Psoas muscle (tissue), 8 donors: ENCODE measurements around the gene ARHGAP24. TPM values are rescaled to one million over a fixed set of nuclear protein-coding genes. Genes with fewer than 3 reads are reported as not detected.
"Not testable (repeated sequence)": the region's sequence is repeated elsewhere in the genome, so short reads cannot be mapped to it uniquely, and the experiment has no call there.

Experiments
- ATAC-seq, 4 donors: fragments of 200-7000 bp; cut with Tn5 transposase; one replicate each; pipeline ENCODE4 v1.9.1; 2020; ENCODE audit warnings: moderate library complexity in 3 of 4, mild to moderate bottlenecking in 2 of 4
- DNase-seq, 2 donors: peaks; one replicate each; pipeline ENCODE4 v3.0.0-alpha.2; 2020
- H3K27ac ChIP-seq: fragments of 200-600 bp; one replicate; pipeline ENCODE4 v1.8.0; 2022
- H3K27me3 ChIP-seq, 3 donors: fragments of 200-600 bp in 1 of 3; one replicate each; pipeline versions ENCODE4 v1.6.1 to v1.8.0; 2013 to 2022; ENCODE audit warnings: low read length in 2 of 3, mild to moderate bottlenecking in 2 of 3, moderate library complexity in 1 of 3; ENCODE audit not compliant: insufficient read depth in 3 of 3
- H3K36me3 ChIP-seq, 2 donors: fragments of 200-600 bp in 1 of 2; one replicate each; pipeline versions ENCODE4 v1.6.1 to v1.8.0; 2013 to 2022; ENCODE audit warnings: low read depth in 1 of 2, mild to moderate bottlenecking in 1 of 2, moderate library complexity in 1 of 2; ENCODE audit not compliant: insufficient read depth in 1 of 2
- H3K4me1 ChIP-seq: fragments of 200-600 bp; one replicate; pipeline ENCODE4 v1.8.0; 2022
- H3K4me3 ChIP-seq: fragments of 200-600 bp; one replicate; pipeline ENCODE4 v1.8.0; 2022; ENCODE audit warnings: mild to moderate bottlenecking
- H3K9me3 ChIP-seq: fragments of 200-600 bp; one replicate; pipeline ENCODE4 v1.8.0; 2022
- CTCF ChIP-seq: fragments of 200-600 bp; IDR thresholded peaks from one replicate; pipeline ENCODE4 v1.8.0; 2022; ENCODE audit warnings: antibody characterized with exemption
- WGBS, 3 donors: extraction: QIAGEN DNeasy Blood & Tissue Kit; methylation state at CpG; one replicate each; pipeline versions ENCODE4 v1.1.6 to v1.1.7; 2013; 5-methylcytosine and 5-hydroxymethylcytosine counted together
- intact Hi-C, 2 donors: fragments of 100-400 bp; cut with DNase I; formaldehyde crosslinking; loops; one replicate each; pipeline versions ENCODE4 v1.11.0 to v1.14.2; 2022
- polyA plus RNA-seq, 3 donors: library from polyadenylated mRNA; stranded (reverse); fragments of 200-250 nt; gene quantifications; one replicate each; pipeline ENCODE4 v1.2.3, GENCODE V29; 2013
- total RNA-seq, 4 donors: library from RNA; stranded (reverse); fragmentation: NEBNext Ultra II Directional in 2 of 4; extraction: Animal tissue kit (Norgen Biotek cat#: 25700) in 2 of 4; gene quantifications; one replicate each; pipeline versions ENCODE4 v1.2.1 to v1.2.4, GENCODE V29; 2021 to 2023
- donor health status: healthy with polysubstance abuse.
- donor health status: DM: no; HTN: no; CAD: no; lungs with moderate emphysema.
- donor health status: Bipolar disorder and iron deficiency.
- donor health status: healthy.
- donor health status: DM: yes; HTN: yes; CAD: no.
- donor health status: DM: no; HTN: no; CAD: no.
- donor health status: DM: no; HTN: no; CAD: no.
- donor health status: DM: yes; HTN: yes; CAD: no.

ARHGAP24 gene
- total and polyA plus RNA-seq, 7 donors = 2.3 to 25.7 (median 4.6) TPM

- Histone ChIP-seq H3K4me1 (no peaks in the 10 kb centered on the region), H3K9me3 (no peaks in the 10 kb centered on the region), H3K27me3 (no peaks in the 10 kb centered on the region), H3K27ac (no peak overlapping the region), H3K36me3 (no peaks in the 10 kb centered on the region), H3K4me3 (no peak overlapping the region)
- intact Hi-C loops = no loop called here
- ATAC-seq (no peak), DNase-seq (no peak)
- TF ChIP-seq CTCF = no peak
Measured at GRCh38 chr4:85901500-85901899, 426.6 kb downstream of the ARHGAP24 start.

- H3K27me3 ChIP-seq, H3K36me3 ChIP-seq, H3K4me1 ChIP-seq, DNase-seq, H3K27ac ChIP-seq, ATAC-seq, H3K9me3 ChIP-seq, intact Hi-C loops, H3K4me3 ChIP-seq: not testable (repeated sequence)
- 96 to 97% (median 97%) methylated on average over 11 of the region's 11 CpGs for WGBS, 3 donors
Measured at GRCh38 chr4:85902647-85903046, 427.7 kb downstream of the ARHGAP24 start.

GRCh38 chr4:85905761-85906160 lies 430.8 kb downstream of the ARHGAP24 start:
- no peak for TF ChIP-seq CTCF
- intact Hi-C loops = no loop called here
- Histone ChIP-seq H3K27ac (no peak overlapping the region), H3K36me3 (no peaks in the 10 kb centered on the region), H3K9me3 (no peaks in the 10 kb centered on the region), H3K4me1 (no peaks in the 10 kb centered on the region), H3K27me3 (no peaks in the 10 kb centered on the region), H3K4me3 (no peak overlapping the region)
- no peak for DNase-seq
- ATAC-seq = no peak
- WGBS, 3 donors = 47 to 48% (median 48%) methylated on average over 2 of the region's 2 CpGs

GRCh38 chr4:85907001-85907400 lies 432.1 kb downstream of the ARHGAP24 start:
- H3K36me3 ChIP-seq = no peaks in the 10 kb centered on the region
- ATAC-seq (no peak), DNase-seq (no peak)
- intact Hi-C loops = no loop called here
- no peaks in the 10 kb centered on the region for H3K4me1 ChIP-seq
- no peak for TF ChIP-seq CTCF
- no peaks in the 10 kb centered on the region for H3K9me3 ChIP-seq
- H3K27ac ChIP-seq = no peak overlapping the region
- H3K4me3 ChIP-seq = no peak overlapping the region
- 92 to 93% (median 92%) methylated on average over 2 of the region's 2 CpGs for WGBS, 3 donors
- no peaks in the 10 kb centered on the region for H3K27me3 ChIP-seq

- 45 to 56% (median 51%) methylated on average over 10 of the region's 10 CpGs for WGBS, 3 donors
- H3K4me3 ChIP-seq = no peak overlapping the region
- no peak overlapping the region for H3K27ac ChIP-seq
- no peaks in the 10 kb centered on the region for H3K27me3 ChIP-seq
- intact Hi-C loops = no loop called here
- H3K4me1 ChIP-seq = no peaks in the 10 kb centered on the region
- H3K9me3 ChIP-seq = no peaks in the 10 kb centered on the region
- DNase-seq (peak; percentile 15 to 52), ATAC-seq (peak; percentile 37 to 80 (median 44))
- no peaks in the 10 kb centered on the region for H3K36me3 ChIP-seq
- no peak for TF ChIP-seq CTCF
Measured at GRCh38 chr4:85909851-85910250, 434.9 kb downstream of the ARHGAP24 start.
